KBM-7 (cell line): Measurements from ENCODE around the gene IRAK4.

ENCODE experiments used
- DNase-seq: peaks from one replicate; pipeline ENCODE4 v3.0.0-alpha.2; 2015
- in situ Hi-C: fragments of 300-500 bp; cut with MboI; formaldehyde crosslinking; loops from 2 replicates; pipeline ENCODE4 v1.14.3; 2020; ENCODE audit warnings: low sequenced_read_pairs, low pct_unique_long_range_greater_than_20kb, mixed read lengths

Gene IRAK4

GRCh38 chr12:43827093-43827492 is 68.3 kb downstream of the IRAK4 start:
- in situ Hi-C loops: no loop called here

GRCh38 chr12:43832463-43833168 is 73.9 kb downstream of the IRAK4 start:
- DNase-seq: peak; percentile 51
- in situ Hi-C loops: no loop called here

More at GRCh38 chr12:43827093-43827492, 68.3 kb downstream of the IRAK4 start:
- no peak for DNase-seq

DNA sequence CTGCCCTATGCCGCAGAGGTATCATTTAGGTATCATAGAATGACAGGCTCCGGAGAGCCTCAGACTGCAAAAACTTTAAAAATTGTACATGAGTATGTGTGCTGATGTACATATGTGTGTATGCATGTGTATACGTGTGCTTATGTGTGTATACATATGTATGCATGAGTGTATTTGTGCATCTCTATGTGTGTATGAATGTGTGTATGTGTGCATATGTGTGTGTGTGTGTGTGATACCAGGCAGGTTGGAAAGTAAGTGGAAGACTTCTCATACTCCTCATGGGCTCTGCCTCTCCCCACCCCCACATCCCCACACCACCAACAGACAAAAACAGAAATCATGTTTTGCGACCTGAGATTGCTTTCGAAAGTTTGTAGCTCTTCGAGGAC is 76.5 kb downstream of the IRAK4 start:
- no peak for DNase-seq
- in situ Hi-C loops: no loop called here

- peak; percentile 79 for DNase-seq
- in situ Hi-C loops: no loop called here
These were observed 77.1 kb downstream of the IRAK4 start, which contains the start of gene TMEM117 for GRCh38 chr12:43835656-43836474. TSS of gene TMEM117 (plus strand) at chr12:43836081.

- in situ Hi-C loops: no loop called here
- DNase-seq: peak; percentile 54
These were observed 77.8 kb downstream of the IRAK4 start for GRCh38 chr12:43836475-43836989.
